Astrocyte of the hippocampus (primary cell): Measurements from ENCODE around the gene HMOX2.
A peak's percentile ranks its signal among the peaks of the same experiment; 100 is the strongest.

Experiments
- DNase-seq: peaks from one replicate; pipeline ENCODE4 v3.0.0; 2011; ENCODE audit warnings: low read depth, low spot score

Gene HMOX2

DNA sequence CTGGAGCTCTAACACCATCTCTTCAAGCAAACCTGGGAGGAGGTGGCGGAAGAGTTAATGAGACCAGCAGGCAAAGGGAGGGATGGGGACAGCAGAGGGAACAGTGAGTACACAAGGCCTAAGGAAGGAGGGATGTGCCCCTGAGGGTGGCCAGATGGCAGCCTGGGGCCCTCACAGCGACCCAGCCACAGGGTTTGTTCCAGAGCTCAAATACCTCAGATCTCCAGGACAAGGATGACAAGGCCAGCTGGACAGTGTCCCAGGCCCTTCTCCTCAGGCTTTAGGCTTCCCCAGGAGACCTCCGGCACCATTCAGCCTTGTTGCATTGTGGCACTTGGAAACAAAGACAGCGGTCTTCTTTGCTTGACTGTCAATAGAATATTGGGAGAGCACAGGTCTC lies 47.5 kb downstream of the HMOX2 start:
- no peak for DNase-seq

- no peak for DNase-seq
These were observed 48.4 kb downstream of the HMOX2 start for GRCh38 chr16:4524571-4524970.

DNA sequence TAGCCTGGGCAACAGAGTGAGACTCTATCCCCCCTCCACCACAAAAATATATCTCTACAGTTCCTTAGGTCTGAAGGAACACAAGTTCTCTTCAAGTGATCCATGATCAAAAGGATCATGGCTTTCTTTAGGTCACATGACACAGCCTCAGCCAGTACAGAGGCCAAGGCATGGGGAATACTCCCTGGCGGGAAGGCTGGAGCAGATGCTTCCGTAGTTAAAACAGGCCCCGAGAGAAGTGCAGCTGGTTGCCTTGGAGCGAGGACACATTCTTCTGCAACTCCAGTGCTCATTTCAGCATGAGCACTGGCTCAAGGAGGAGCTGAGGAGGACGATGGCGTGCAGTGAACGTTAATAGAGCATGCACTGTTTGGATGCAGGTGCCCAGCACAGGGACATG lies 48.9 kb downstream of the HMOX2 start:
- DNase-seq: no peak

DNA sequence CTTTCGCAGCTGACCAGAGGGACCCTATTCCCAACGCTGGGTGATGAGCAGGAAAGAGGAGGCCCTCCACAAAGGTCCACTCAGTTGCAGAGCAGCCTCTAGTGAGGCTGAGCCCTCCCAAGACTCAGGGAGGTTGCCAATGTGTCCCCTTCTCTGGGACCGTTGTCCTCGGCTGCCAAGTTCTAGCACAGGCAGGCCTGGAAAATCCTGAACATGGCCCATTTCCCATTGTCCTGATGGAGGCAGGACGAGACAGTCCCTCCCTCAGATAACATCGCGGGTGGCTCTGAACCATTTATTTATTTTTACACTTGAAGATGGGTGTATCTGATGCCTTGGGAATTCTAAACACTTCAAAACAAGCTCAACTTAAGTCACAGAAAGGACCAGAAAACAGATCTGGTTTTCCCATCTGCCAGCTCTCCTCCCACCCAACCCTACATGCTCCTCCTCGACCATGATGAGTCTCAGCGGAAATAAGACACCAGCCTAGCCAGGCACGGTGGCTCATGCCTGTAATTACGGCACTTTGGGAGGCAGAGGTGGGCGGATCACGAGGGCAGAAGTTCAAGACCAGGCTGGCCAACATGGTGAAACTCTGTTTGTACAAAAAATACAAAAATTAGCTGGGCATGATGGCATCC lies 49.6 kb downstream of the HMOX2 start:
- DNase-seq: no peak

DNA sequence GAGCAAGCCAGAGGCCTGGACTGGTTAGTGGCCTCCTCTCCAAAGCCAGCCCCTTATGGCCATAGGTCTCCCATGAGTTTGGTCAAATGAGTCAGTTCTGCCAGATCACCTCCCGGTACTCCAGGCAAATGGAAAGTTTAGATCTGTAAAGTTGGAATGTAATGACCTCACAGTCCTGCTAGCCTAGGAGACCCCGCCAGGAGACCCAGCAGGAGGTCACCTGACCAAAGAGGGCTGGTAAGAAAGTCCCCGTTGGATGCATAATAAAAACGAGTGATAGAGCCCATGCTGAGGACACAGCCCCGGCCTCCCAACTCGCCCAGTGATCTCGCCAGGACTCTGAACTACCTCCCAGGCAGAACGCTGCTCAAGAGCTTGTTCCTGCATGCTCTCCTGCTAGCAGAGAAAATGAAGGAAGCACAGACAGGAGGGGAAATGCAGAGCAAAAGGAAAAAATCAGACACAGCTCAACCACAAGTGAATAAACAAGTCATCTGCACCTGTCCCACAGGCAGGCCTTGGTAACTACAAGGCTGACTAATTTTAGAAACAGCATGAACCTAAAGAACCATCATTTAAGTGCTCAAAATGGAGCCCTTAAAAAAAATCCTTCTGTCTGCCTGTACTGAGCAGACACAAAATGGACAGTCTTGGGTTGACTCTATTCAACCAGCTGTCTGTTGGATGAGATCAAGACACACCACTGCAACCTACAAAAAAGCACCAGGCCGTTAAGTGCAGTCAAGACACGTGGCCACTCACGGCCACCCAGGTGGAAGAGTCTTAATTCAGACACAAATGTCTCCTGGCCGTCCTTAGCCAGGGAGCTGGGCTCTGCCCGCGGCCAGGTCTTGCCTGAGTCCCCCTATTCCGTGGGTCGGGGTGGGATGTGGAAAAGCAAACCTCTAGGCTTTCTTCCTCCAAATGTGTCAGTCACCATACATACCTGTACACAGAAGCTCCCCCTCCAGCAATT lies 53.2 kb downstream of the HMOX2 start:
- peak; percentile 84 for DNase-seq

DNA sequence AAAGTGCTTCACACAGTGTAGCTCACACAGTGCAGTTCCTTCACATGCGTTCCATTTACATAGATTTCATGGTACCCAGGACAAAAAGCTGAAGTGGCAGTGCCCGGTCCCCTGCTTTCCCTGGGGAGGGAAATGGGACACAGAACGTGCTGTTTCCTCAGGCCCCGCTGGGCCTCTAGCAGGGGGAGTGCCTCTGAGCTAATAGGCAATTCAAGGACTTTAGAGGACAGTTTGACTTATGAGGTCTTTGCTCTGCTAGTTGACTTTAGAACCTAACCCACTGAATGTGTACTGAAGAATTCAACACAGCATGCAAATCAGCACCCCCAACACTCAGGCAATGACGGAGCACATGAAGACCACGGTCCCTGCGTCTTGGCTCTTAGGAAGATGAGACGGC lies 55.6 kb downstream of the HMOX2 start:
- no peak for DNase-seq

- no peak for DNase-seq
These were observed 56.0 kb downstream of the HMOX2 start for GRCh38 chr16:4532238-4532637.

GRCh38 chr16:4533490-4533889 lies 57.3 kb downstream of the HMOX2 start:
- no peak for DNase-seq

GRCh38 chr16:4534151-4534790 lies 58.1 kb downstream of the HMOX2 start:
- DNase-seq: no peak

- no peak for DNase-seq
These were observed 59.5 kb downstream of the HMOX2 start for GRCh38 chr16:4535627-4536108.

DNA sequence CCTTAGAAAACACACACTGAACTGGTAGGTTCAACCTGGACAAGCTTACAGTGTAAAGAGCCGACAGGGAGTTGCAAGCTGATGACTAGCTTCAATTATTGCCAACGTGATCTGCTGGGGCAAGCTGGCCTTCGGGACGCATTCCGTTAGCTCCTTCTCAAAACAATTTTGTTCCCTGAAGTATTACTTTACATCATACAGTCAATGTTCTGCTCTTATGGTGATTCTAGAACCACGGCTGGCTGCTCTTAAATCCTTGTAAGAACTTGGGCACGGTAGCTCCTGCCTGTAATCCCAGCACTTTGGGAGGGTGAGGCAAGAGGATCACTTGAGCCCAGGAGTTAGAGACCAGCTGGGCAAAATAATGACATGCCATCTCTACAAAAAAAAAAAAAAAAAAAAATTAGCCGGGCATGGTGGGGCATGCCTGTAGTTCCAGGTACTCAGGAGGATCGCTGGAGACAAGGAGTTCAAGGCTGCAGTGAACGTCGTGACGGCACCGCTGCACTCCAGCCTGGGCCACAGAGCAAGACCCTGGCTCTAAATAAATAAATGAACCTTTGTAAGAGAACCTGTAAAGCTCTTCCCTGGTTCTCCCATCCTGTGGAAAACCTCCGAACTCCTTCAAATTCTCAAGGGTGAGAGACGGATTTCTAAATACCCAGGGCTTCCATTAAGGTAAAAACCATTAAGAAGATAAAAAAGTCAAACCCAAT lies 60.4 kb downstream of the HMOX2 start:
- no peak for DNase-seq

- DNase-seq: peak; percentile 52
These were observed 61.5 kb downstream of the HMOX2 start for GRCh38 chr16:4537376-4538343.

- DNase-seq: peak; percentile 99
These were observed 62.4 kb downstream of the HMOX2 start, which contains the start of gene CDIP1 for GRCh38 chr16:4538350-4539235. Gene CDIP1 (minus strand): TSS chr16:4538773. CDS start chr16:4514130, 24,643 bp downstream.

DNA sequence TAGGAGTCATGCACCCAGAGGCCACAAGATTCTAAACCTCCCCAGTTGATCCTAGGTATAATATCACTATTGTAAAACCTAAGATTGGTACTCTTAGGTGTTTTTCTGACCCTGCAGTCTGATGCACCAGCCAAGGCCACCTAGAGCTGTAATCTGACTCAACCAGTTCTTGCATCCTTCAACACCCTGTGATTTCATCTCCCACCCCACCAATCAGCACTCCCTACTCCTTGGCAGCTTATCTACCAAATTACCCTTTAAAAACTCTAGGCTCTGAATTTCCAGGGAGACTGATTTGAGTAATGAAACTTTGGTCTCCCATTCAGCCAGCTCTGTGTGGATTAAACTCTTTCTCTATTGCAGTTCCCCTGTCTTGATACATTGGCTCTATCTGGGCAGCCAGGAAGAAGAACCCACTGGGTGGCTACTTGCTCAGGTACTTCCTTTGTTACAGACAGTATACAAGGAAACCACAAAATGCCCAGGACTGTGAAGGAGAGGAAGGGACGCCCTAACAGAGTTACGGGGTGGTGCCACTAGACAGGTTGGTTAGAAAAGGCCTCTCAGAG lies 63.6 kb downstream of the HMOX2 start:
- DNase-seq: no peak

GRCh38 chr16:4544473-4544872 lies 68.3 kb downstream of the HMOX2 start:
- DNase-seq: no peak

DNA sequence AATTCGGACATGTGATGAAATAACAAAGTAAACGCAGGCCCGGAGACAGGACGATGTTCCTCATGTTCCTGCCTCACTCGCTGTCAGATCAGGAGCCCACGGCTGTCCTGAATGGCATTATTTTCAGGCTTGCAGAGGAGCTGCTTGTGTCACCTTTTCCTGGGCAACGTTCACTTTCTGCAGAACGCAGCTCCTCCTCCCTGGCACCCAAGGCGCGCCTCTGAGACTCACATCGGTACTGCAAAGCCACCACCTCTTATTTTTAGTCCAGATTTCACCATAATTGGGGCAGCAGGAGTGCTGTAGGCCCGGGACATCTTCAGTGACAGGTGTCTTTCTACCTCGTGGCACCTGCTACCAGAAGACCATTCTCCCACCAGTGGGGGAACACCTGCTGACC lies 71.9 kb downstream of the HMOX2 start:
- DNase-seq: no peak

DNA sequence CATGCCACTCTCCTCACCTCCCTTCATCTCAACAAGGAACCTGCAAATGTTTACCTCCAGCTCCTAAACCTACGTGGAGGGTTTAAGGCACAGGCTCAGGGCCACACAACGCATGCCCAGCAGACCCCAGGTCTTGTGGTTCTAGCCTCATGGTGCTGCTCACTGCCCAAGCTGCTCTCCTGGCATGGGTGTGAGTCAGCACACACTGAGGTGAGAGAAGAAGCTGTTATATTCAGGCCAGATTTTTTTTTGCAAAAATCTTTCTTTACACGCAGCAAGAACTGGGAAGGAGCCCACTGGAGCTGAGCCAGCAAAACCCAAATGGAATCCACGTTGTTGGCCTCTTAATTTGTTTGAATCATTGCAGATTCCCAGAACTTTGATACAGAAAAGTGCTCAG lies 74.4 kb downstream of the HMOX2 start:
- DNase-seq: peak; percentile 23

- DNase-seq: no peak
These were observed 76.3 kb downstream of the HMOX2 start for GRCh38 chr16:4552541-4552940.

DNA sequence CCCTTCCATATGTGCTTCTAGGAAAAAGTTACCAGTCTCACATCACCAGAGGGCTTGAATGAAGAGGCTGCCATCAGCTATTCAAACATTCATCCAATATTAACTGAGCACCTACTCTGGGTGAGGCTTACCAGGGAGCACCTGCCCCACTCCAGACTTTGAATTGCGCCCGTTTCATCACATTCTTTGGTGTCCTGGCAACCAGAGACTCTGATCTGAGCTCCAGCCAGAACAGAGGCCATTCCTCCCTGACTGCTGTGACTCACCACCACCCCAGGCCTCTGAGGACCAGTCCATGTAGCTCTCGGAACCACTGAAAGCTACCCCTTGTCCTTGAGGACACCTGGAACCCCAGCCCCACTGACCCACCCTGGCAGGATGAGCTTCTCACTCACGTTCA lies 79.9 kb downstream of the HMOX2 start, which contains the start of gene C16orf96:
TSS of gene C16orf96 (plus strand) at position 229 of the 400 bp plus-strand sequence. CDS start at position 379, 150 bp downstream.
- peak; percentile 40 for DNase-seq
